Stimulated activated CD4-positive, alpha-beta T cell treated with anti-CD3 and anti-CD28 coated beads, Interleukin-1b, Interleukin-23, amount 100 ng/mL, for 48 hours (primary cell): ENCODE data around the gene MEP1A.
"Not testable (repeated sequence)": the region's sequence is repeated elsewhere in the genome, so short reads cannot be mapped to it uniquely, and the experiment has no call there.

Experiments used
- DNase-seq: peaks from one replicate; pipeline ENCODE4 v3.0.0-alpha.2; 2020

MEP1A gene

GRCh38 chr6:46834257-46834916, 41.2 kb downstream of the MEP1A start:
- DNase-seq: not testable (repeated sequence)

- not testable (repeated sequence) for DNase-seq
Measured at GRCh38 chr6:46834991-46835390, 41.8 kb downstream of the MEP1A start.

GRCh38 chr6:46838033-46838432, 44.8 kb downstream of the MEP1A start:
- DNase-seq: no peak

- DNase-seq: not testable (repeated sequence)
Measured at GRCh38 chr6:46842252-46842846, 49.2 kb downstream of the MEP1A start.

GRCh38 chr6:46845126-46845525, 51.9 kb downstream of the MEP1A start:
- DNase-seq: no peak

- peak; percentile 59 for DNase-seq
Measured at GRCh38 chr6:46848684-46849360, 55.6 kb downstream of the MEP1A start.

GRCh38 chr6:46849361-46849690, 56.1 kb downstream of the MEP1A start:
- DNase-seq: no peak

- DNase-seq: no peak
Measured at GRCh38 chr6:46850792-46851191, 57.6 kb downstream of the MEP1A start.

GRCh38 chr6:46851576-46851975, 58.4 kb downstream of the MEP1A start:
- DNase-seq: not testable (repeated sequence)

GRCh38 chr6:46855966-46856365, 62.8 kb downstream of the MEP1A start:
- not testable (repeated sequence) for DNase-seq

- no peak for DNase-seq
Measured at GRCh38 chr6:46862381-46862780, 69.2 kb downstream of the MEP1A start.

- no peak for DNase-seq
Measured at GRCh38 chr6:46863791-46864190, 70.6 kb downstream of the MEP1A start.

- DNase-seq: no peak
Measured at GRCh38 chr6:46865221-46865620, 72.0 kb downstream of the MEP1A start.

GRCh38 chr6:46867411-46867810, 74.2 kb downstream of the MEP1A start:
- DNase-seq: no peak

GRCh38 chr6:46876126-46876525, 82.9 kb downstream of the MEP1A start:
- DNase-seq: no peak

GRCh38 chr6:46879003-46879402, 85.8 kb downstream of the MEP1A start:
- DNase-seq: no peak

- no peak for DNase-seq
Measured at GRCh38 chr6:46882645-46883044, 89.5 kb downstream of the MEP1A start.

- no peak for DNase-seq
Measured at GRCh38 chr6:46888031-46888430, 94.8 kb downstream of the MEP1A start.

GRCh38 chr6:46888578-46888977, 95.4 kb downstream of the MEP1A start:
- DNase-seq: no peak
